Heart right ventricle (tissue), 16 donors: ENCODE measurements around the gene RPL9. TPM values are rescaled to one million over a fixed set of nuclear protein-coding genes. Genes with fewer than 3 reads are reported as not detected.

Experiments used
- ATAC-seq, 8 donors: fragments of 200-7000 bp; cut with Tn5 transposase; one replicate each; pipeline ENCODE4 v1.9.1; 2020; ENCODE audit warnings: mild to moderate bottlenecking in 8 of 8, moderate library complexity in 8 of 8, moderate number of reproducible peaks in 1 of 8
- DNase-seq, 2 donors: peaks; one replicate each; pipeline ENCODE4 v3.0.0-alpha.2; 2020
- H3K27ac ChIP-seq, 10 donors: fragments of 200-600 bp; sonication (generic) in 2 of 10; one replicate each; pipeline versions ENCODE4 v1.5.0 to v1.8.0; 2020 to 2022; ENCODE audit warnings: mild to moderate bottlenecking in 3 of 10
- H3K27me3 ChIP-seq, 7 donors: fragments of 200-600 bp; one replicate each; pipeline ENCODE4 v1.8.0; 2021 to 2022; ENCODE audit warnings: mild to moderate bottlenecking in 2 of 7
- H3K36me3 ChIP-seq, 9 donors: fragments of 200-600 bp; sonication (generic) in 1 of 9; one replicate each; pipeline versions ENCODE4 v1.5.0 to v1.8.0; 2020 to 2022; ENCODE audit warnings: mild to moderate bottlenecking in 2 of 9
- H3K4me1 ChIP-seq, 9 donors: fragments of 200-600 bp; sonication (generic) in 1 of 9; one replicate each; pipeline versions ENCODE4 v1.5.0 to v1.8.0; 2020 to 2022; ENCODE audit warnings: mild to moderate bottlenecking in 4 of 9
- H3K4me3 ChIP-seq, 10 donors: fragments of 200-600 bp; sonication (generic) in 2 of 10; one replicate each; pipeline versions ENCODE4 v1.5.0 to v1.8.0; 2020 to 2022; ENCODE audit warnings: mild to moderate bottlenecking in 7 of 10, moderate library complexity in 2 of 10
- H3K9me3 ChIP-seq, 11 donors: fragments of 200-600 bp in 10 of 11; sonication (generic) in 2 of 11; one replicate each; pipeline versions ENCODE4 v1.5.0 to v1.8.0; 2013 to 2022; ENCODE audit warnings: mild to moderate bottlenecking in 2 of 11, control low read depth in 1 of 11, moderate library complexity in 1 of 11
- WGBS, 2 donors: extraction: QIAGEN DNeasy Blood & Tissue Kit; methylation state at CpG; one replicate each; pipeline ENCODE4 v1.1.7; 2013; ENCODE audit warnings: inconsistent platforms in 1 of 2; 5-methylcytosine and 5-hydroxymethylcytosine counted together
- intact Hi-C, 10 donors: fragments of 100-400 bp; cut with DNase I; formaldehyde crosslinking; loops; one replicate each; pipeline versions ENCODE4 v1.11.1 to v1.14.2; 2022
- microRNA-seq, 2 donors: library from miRNA; unstranded; fragments of <30 nt; microRNA quantifications; one replicate each; pipeline ENCODE4 v1.2.0, GENCODE V29; 2021
- polyA plus RNA-seq, 2 donors: library from polyadenylated mRNA; stranded (reverse); fragments of 200-250 nt; gene quantifications; one replicate each; pipeline ENCODE4 v1.2.3, GENCODE V29; 2013
- total RNA-seq, 10 donors: library from RNA; stranded (reverse); fragmentation: NEBNext Ultra II Directional in 3 of 10; extraction: Animal tissue kit (Norgen Biotek cat#: 25700) in 3 of 10; gene quantifications; one replicate each; pipeline versions ENCODE4 v1.2.1 to v1.2.4, GENCODE V29; 2021 to 2023
- TF ChIP-seq, protein P1 (sequence below), 9 donors: fragments of 200-600 bp; sonication (generic) in 2 of 9; IDR thresholded peaks; one replicate each; pipeline versions ENCODE4 v1.5.0 to v1.8.0; 2021 to 2022; ENCODE audit warnings: antibody characterized with exemption in 9 of 9, mild to moderate bottlenecking in 5 of 9, moderate library complexity in 1 of 9
- donor health status: Arrhythmogenic right ventricular cardiomyopathy.
- donor health status: ischemic (EF 13 %, LVEDD 7.1; RV severe dilation, severe dysfunction).
- donor health status: healthy with polysubstance abuse.
- donor health status: DM: no; HTN: yes; CAD: no.
- donor health status: DM: no; HTN: no; CAD: no.
- donor health status: ischemic (EF 25% LVEDD 6.9; RV normal size, moderate dysfunction).
- donor health status: ischemic (EF 25% LVEDD 5.7; RV mildly dilated, moderate dysfunction).
- donor health status: healthy.
- donor health status: DM: yes; HTN: yes; CAD: no.
- donor health status: Ischemic cardiomyopathy.
- donor health status: ischemic (EF 35%, LVEDD 5.7; RV mildly dilated, moderate dysfunction).
- donor health status: nonischemic (EF 11% LVEDD 7.7; RV severe dilation, severe dysfunction).
- donor health status: DM: yes; HTN: yes; CAD: no.
- donor health status: PGD.
- donor health status: ischemic (EF 29% LVEDD 5.4; RV normal size, mild dysfunction).
- donor health status: nonischemic (EF 23%, LVEDD 6.1; RV moderate dilation, normal function).

RPL9 gene
- total and polyA plus RNA-seq, 12 donors, result 546 to 1,826 (median 801) TPM

DNA sequence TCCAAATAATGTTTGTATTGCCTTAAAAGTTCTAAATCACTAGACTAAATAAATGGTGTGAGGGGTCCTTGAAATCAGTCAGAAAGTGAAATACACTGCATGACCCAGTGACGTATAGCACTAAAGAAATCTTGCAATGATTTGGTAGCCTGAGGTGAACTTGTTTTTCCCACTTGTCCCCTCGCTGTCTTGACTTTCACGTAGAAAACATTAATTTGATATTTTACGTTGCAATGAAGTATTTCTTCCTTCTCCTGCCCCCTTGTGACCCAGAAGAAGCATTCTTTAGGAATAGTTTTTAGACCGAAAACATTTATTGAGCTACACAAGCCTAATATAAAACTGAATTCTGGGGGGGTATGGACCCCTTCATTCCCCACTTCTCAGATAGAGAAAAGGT lies 48.3 kb downstream of the RPL9 start:
- no peaks in the 10 kb centered on the region for H3K9me3 ChIP-seq
- intact Hi-C loops, result no loop called here
- 48 to 54% methylated on average over 5 of the region's 5 CpGs for WGBS, 2 donors
- TF ChIP-seq, protein P1, sequence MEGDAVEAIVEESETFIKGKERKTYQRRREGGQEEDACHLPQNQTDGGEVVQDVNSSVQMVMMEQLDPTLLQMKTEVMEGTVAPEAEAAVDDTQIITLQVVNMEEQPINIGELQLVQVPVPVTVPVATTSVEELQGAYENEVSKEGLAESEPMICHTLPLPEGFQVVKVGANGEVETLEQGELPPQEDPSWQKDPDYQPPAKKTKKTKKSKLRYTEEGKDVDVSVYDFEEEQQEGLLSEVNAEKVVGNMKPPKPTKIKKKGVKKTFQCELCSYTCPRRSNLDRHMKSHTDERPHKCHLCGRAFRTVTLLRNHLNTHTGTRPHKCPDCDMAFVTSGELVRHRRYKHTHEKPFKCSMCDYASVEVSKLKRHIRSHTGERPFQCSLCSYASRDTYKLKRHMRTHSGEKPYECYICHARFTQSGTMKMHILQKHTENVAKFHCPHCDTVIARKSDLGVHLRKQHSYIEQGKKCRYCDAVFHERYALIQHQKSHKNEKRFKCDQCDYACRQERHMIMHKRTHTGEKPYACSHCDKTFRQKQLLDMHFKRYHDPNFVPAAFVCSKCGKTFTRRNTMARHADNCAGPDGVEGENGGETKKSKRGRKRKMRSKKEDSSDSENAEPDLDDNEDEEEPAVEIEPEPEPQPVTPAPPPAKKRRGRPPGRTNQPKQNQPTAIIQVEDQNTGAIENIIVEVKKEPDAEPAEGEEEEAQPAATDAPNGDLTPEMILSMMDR (IDR thresholded peaks at IDR 0.05), result peak in 3 of 9 donors; percentile 23 to 32 (median 28)
- H3K36me3 ChIP-seq, result no peaks in the 10 kb centered on the region
- H3K27ac ChIP-seq, result no peak overlapping the region
- no peak for ATAC-seq
- H3K4me1 ChIP-seq, result no peaks in the 10 kb centered on the region
- no peak overlapping the region for H3K4me3 ChIP-seq
- peaks cover 0 to 15% (median 0%) of the 10 kb centered on the region in 7 donors for H3K27me3 ChIP-seq
- DNase-seq, result no peak

DNA sequence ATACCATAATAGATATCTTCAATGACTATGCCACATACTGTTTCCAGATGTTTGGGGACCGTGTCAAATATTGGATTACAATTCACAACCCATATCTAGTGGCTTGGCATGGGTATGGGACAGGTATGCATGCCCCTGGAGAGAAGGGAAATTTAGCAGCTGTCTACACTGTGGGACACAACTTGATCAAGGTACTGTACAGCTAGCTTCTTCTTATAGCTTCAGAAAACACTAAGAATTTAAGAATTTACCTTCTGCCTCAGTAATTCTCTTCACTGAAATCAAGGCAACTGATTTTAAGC lies 51.2 kb downstream of the RPL9 start:
- WGBS, 2 donors, result 54 to 62% methylated on average over 1 of the region's 1 CpG
- ATAC-seq, result no peak
- Histone ChIP-seq H3K27ac (no peak overlapping the region), H3K4me1 (no peaks in the 10 kb centered on the region), H3K36me3 (no peaks in the 10 kb centered on the region), H3K4me3 (no peak overlapping the region), H3K9me3 (no peaks in the 10 kb centered on the region), H3K27me3 (peaks cover 0 to 12% (median 0%) of the 10 kb centered on the region in 7 donors)
- intact Hi-C loops, result no loop called here
- no peak for DNase-seq
- TF ChIP-seq, protein P1 (IDR thresholded peaks at IDR 0.05), result no peak

DNA sequence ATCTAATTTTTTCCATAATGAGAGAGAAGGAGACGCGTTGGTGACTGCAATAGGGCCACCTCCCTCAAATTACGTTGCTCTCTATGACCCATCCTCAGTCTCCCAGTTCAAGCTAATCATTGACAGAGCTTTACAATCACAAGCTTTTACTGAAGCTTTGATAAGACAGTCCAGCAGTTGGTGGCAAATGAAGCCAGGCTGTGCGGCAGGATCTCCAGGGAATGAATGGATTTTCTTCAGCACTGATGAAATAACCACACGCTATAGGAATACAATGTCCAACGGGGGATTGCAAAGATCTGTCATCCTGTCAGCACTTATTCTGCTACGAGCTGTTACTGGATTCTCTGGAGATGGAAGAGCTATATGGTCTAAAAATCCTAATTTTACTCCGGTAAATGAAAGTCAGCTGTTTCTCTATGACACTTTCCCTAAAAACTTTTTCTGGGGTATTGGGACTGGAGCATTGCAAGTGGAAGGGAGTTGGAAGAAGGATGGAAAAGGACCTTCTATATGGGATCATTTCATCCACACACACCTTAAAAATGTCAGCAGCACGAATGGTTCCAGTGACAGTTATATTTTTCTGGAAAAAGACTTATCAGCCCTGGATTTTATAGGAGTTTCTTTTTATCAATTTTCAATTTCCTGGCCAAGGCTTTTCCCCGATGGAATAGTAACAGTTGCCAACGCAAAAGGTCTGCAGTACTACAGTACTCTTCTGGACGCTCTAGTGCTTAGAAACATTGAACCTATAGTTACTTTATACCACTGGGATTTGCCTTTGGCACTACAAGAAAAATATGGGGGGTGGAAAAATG lies 51.7 kb downstream of the RPL9 start, which contains the start of gene KLB:
KLB (plus strand) TSS at position 168 of the 821 bp plus-strand sequence; CDS start at position 188, 20 bp downstream.
- Histone ChIP-seq H3K4me3 (no peak within 1 kb of the TSS), H3K36me3 (no peaks in the 10 kb centered on the region), H3K9me3 (no peaks in the 10 kb centered on the region), H3K27ac (no peak within 1 kb of the TSS), H3K4me1 (no peaks in the 10 kb centered on the region), H3K27me3 (peaks cover 0 to 12% (median 0%) of the 10 kb centered on the region in 7 donors)
- DNase-seq (no peak), ATAC-seq (no peak)
- TF ChIP-seq, protein P1 (IDR thresholded peaks at IDR 0.05), result no peak
- intact Hi-C loops, result no loop called here
- WGBS, 2 donors, result 35 to 41% methylated on average over 12 of the region's 12 CpGs

Small RNAs within 50 kb of the gene (microRNA-seq; reads per million reads assigned to microRNA genes)
- gene MIR5591, result 0 reads per million in 2 donors

Other genes with a start within 250 kb of the RPL9 start
- gene RFC1, start 92.6 kb downstream of the RPL9 start, total RNA-seq, result 10 to 100 TPM; 18.4 to 31.0 (median 24.8) TPM
- 1 to 10 TPM; 5.7 to 9.5 TPM for gene RFC1, start 92.6 kb downstream of the RPL9 start, polyA plus RNA-seq
- gene KLB, start 52.0 kb downstream of the RPL9 start, total RNA-seq, result under 1 TPM in 6 of 10 donors, not detected in 4; 0.08 to 0.53 (median 0.24) TPM
- under 1 TPM; 0.19 to 0.29 TPM for gene KLB, start 52.0 kb downstream of the RPL9 start, polyA plus RNA-seq
- gene LIAS, start 134 bp upstream of the RPL9 start, total RNA-seq, result 10 to 100 TPM; 16.0 to 32.4 (median 27.0) TPM
- gene LIAS, start 134 bp upstream of the RPL9 start, polyA plus RNA-seq, result 10 to 100 TPM; 12.7 to 17.0 TPM
- 10 to 100 TPM; 10.8 to 27.3 (median 12.5) TPM for gene UGDH, start 68.5 kb upstream of the RPL9 start, total RNA-seq
- gene UGDH, start 68.5 kb upstream of the RPL9 start, polyA plus RNA-seq, result 1 to 10 TPM; 3.1 to 6.1 TPM
- 10 to 100 TPM in 9 of 10 donors, 1 to 10 TPM in 1; 9.3 to 15.2 (median 11.8) TPM for gene SMIM14, start 179.9 kb upstream of the RPL9 start, total RNA-seq
- 1 to 10 TPM; 5.4 to 5.6 TPM for gene SMIM14, start 179.9 kb upstream of the RPL9 start, polyA plus RNA-seq
- gene UBE2K, start 239.2 kb upstream of the RPL9 start, total RNA-seq, result 10 to 100 TPM; 52.9 to 74.0 (median 57.7) TPM
- 10 to 100 TPM; 24.0 to 30.4 TPM for gene UBE2K, start 239.2 kb upstream of the RPL9 start, polyA plus RNA-seq